GM18861 (cell line): ENCODE data around the gene RARB.

Experiments
- ATAC-seq: cut with Tn5 transposase; IDR thresholded peaks from one replicate; pipeline ENCODE4 v1.9.1; 2021; ENCODE audit not compliant: unreplicated experiment

RARB gene

GRCh38 chr3:25471081-25471768 lies 43.2 kb downstream of the RARB start:
- no peak for ATAC-seq

DNA sequence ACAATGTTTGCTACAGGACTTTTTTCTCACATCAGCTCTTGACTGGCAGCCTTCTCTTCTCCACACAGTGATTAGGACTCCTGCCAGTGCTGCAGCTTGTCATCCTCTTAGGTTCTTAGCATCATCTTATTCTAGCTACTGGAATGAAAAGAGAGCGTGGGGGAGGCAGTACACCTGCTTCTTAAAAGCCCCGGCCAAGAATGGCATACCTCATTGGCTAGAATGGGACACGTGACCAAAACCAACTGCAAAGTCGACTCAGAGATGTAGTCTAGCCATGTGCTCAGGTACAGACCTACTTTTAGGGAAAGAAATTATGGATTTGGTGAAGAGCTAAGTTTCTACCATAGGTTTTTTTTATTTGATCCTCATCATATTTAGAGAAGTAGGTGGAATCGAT lies 44.1 kb downstream of the RARB start:
- ATAC-seq: no peak

DNA sequence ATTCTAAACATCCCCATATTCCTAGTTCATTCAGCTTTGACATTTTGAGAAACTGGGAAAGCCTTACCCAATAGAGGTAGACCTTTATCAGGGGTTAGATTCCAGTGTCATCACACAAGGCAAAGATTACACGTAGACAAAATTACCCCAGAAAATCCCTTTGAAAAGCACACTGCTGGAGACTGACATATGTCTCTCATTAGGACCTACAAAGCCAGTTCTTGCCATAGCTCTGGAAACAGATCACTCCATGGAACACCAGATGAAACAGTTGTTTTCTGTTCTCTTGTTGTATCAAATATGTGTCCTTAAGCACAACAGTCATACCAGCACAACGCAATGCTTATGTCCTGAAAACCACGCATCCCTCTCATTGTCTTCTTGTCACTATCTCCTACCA lies 44.7 kb downstream of the RARB start:
- no peak for ATAC-seq

DNA sequence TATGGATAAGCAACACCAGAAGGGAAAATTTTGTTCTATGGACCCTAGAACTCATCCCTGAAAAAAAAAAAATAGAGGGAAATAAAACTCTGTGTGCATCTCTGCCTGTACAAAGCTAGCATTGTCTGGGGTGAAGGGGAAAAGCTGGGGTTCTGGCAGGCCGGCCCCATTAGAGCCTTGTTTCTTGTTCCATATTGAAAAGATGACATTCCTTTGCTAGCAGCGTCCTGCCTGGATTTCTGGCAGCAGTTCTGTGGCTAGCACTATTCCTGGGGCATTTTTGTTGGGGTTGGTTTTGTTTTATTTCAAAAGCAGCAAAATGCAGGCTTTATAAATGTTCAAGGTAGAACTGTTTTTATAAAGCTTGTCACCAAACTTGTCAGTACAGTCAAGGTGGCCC lies 45.2 kb downstream of the RARB start:
- ATAC-seq: no peak

DNA sequence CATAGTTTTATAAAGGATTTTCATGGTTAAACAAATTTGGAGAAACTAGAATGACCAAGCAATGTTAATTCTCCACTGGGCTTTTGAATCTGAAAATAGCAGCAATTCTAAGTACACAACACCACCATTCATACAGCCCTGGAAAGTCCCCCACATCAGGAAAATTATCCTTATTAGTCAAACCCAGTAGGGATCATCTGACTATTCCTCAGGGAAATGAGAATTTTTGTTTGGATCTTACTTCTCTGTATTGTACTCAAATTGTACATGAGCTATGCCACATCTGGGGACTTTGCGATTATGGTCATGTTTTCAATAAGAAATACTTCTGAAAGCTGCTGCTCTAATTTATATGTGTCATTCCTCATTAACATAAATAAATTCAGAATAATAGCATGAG lies 46.0 kb downstream of the RARB start:
- ATAC-seq: no peak

GRCh38 chr3:25476639-25477038 lies 48.6 kb downstream of the RARB start:
- ATAC-seq: no peak

DNA sequence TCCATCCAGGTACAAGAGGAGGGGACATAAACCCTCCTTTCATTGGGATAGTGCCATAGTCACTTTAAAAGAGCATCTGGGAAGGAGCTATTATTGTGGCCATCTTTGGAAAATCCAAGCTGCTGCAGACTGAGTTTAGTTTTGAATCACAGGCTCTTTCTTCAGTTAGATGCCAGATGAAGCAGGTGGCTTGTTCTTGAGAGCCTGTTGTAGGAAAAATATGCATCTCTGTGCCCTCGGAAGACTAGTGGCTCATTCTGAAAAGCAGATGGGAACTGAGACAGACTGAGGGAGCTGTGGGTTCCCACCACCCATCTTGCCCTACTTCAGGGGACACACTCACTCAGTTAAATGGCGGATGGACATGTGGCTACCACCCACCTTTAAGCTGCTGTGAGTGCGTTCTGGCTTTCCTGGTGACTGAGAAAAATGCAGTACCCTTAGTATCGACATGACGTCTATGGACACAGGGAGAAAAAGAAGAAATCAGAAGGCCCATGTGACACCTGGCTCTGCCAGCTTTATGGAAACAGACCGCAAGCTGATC lies 50.2 kb downstream of the RARB start:
- no peak for ATAC-seq

- no peak for ATAC-seq
These were observed 51.1 kb downstream of the RARB start for GRCh38 chr3:25478964-25479726.

- ATAC-seq: no peak
These were observed 51.6 kb downstream of the RARB start for GRCh38 chr3:25479727-25480010.

- ATAC-seq: no peak
These were observed 52.7 kb downstream of the RARB start for GRCh38 chr3:25480811-25481210.

- ATAC-seq: no peak
These were observed 53.3 kb downstream of the RARB start for GRCh38 chr3:25481386-25481785.

- no peak for ATAC-seq
These were observed 55.4 kb downstream of the RARB start for GRCh38 chr3:25483456-25483855.

DNA sequence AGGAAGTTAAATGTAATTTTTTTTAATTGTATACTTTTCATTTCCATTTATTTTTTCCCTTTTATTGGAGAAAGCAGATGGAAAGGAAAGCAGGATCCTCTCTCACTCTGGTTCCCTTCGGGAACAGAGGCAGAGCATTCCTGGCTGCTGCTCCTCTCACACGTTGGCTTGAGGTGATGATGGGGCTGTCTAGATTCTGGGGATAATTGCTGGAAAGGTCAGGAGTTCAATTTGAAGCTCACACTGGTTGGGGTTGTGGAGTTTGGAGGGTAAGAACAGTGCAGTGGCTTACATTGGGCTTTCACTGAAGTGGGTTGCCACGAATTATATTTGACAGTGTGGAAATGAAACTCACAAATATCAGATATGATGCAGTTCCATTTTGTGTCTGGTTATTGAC lies 57.6 kb downstream of the RARB start:
- no peak for ATAC-seq

GRCh38 chr3:25486932-25487331 lies 58.9 kb downstream of the RARB start:
- no peak for ATAC-seq

DNA sequence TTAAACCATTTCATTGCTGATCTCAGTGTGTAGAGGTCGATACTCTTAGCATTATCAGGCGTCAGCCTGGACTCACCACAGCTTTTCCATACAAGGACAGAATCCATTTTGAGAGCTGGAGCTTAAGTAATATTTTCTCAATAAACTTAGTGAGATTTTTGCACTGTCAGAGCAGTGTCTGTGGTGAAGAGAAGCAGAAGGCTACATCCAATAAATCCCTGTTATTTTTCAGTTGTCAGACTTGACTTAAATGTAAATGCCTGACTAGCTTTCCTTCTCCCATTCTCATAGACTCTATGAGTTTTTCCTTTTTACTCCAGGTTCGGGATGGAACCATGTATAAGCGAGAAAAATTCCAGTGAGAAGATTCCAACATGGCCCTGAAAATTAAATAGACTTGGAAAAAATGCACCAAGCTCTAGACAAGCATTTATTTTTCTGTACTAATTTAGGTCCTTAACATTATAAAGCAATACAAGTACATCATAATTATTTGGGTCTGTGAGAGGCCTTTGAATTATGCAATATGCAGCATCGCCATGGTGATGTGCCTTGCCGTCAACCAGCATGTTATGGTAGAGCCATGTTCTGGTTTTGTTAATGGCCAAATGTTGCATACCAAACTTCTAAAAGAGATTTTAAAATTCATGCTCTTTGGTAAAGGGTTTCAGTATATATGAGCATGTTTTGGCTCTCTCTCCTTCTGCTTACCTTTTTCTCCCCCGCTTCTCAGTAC lies 62.0 kb downstream of the RARB start:
- ATAC-seq: no peak

- ATAC-seq: no peak
These were observed 65.2 kb downstream of the RARB start for GRCh38 chr3:25493246-25493645.

DNA sequence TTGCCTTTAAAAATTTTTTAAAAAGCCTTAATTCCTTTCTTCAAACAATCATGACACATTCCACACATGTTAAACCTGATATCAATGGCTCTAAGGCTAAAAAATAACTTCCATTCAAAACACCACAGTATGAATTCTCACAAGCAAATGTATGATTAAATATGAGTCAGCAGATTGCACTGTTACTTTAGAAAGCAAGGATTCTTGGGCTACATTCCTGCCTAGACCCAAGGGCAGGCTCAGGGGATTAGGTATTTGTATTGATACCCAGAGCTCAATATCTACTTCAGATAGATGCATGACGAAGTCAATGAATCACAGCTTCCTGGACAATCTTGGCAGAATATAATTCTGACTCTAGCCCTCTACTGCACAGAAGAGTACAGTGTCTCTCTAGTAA lies 65.7 kb downstream of the RARB start:
- ATAC-seq: no peak

- no peak for ATAC-seq
These were observed 67.2 kb downstream of the RARB start for GRCh38 chr3:25495304-25495703.

DNA sequence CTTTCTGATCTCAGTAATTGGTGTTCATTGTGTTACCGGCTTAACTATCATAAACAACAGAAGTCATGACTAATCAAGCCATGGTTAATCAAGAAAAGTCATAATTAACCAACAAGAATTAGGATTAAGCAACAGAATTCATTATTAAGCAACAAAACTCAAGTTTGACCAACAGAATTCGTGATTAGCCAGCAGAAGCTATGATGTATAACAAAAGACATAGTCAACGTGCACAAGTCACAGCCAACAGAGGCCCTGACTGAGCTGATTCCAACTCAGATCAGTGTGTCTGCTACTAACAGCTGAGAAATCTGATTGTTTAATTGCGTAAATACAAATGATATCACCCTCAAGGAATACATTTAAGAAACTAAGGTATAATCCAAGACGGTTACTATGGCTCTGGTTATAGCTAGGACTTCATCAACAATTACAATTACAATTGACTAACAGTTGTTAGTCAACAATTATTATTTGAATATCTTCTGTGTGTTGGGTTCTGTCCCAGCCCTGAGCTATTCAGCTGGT lies 67.7 kb downstream of the RARB start:
- no peak for ATAC-seq

DNA sequence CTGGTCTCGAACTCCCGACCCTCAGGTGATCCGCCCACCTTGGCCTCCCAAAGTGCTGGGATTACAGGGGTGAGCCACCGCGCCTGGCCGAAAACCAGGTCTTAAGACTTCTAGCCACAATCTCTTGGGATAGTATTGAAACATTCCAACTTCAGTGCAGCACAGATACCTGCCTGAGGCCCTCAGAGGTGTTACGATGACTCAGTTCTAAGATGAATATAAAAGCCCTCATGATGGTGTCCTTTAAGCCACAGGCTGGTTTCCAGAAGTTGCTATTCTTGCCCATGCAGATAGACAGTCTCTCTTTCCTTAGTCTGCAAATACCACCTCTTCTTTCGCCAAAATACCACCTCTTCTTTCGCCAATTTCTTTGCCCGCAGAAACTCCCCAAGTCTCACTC lies 69.0 kb downstream of the RARB start:
- no peak for ATAC-seq

- ATAC-seq: no peak
These were observed 72.7 kb downstream of the RARB start for GRCh38 chr3:25500706-25501210.

DNA sequence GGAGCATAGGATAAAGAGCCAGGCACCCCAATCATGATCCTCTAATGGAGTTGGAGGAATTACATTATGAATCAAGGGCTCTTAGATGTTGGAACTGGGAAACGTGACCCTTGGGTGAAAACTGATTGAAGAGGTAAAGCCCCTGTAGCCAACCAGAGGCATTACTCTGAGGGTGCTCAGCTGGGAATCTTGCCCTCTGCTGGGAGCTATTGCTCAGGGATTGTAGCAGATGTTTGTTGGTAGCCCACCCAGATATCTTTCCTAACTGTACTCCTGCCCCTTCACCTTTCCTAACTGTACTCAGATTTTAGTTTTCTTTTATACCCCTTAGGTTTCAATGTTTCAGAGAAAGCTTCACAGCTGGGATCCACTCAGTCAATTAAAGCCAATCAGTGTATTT lies 74.2 kb downstream of the RARB start:
- ATAC-seq: no peak
